ENCODE measurements around the gene CHMP4A. TPM values are rescaled to one million over a fixed set of nuclear protein-coding genes. Genes with fewer than 3 reads are reported as not detected.

The CHMP4A gene
- total and polyA plus RNA-seq, 2 donors (not counting 1 experiment from before 2014, with no cell fraction given), result 91.2 to 103 TPM

- Histone ChIP-seq H4K20me1 (ENCODE audit: control insufficient read depth, insufficient read depth, low read length, poor library complexity, severe bottlenecking) (no peaks in the 10 kb centered on the region), H3K4me1 (ENCODE audit: control insufficient read depth in 2 of 2, insufficient read depth in 2 of 2, low read length in 2 of 2) (no peaks in the 10 kb centered on the region), H3K4me2 (replicated peaks; ENCODE audit: low read depth, low read length, poor library complexity, severe bottlenecking) (no peak overlapping the region), H3K36me3 (replicated peaks in 1 of 2; ENCODE audit: control extremely low read depth in 1 of 2, control insufficient read depth in 1 of 2, extremely low read depth in 1 of 2, insufficient read depth in 2 of 2, low read length in 1 of 2) (peaks cover 0 to 15% of the 10 kb centered on the region in 2 experiments), H3K4me3 (ENCODE audit: control extremely low read depth in 1 of 5, extremely low read depth in 1 of 5, insufficient read depth in 1 of 5, low read depth in 2 of 5, low read length in 4 of 5) (no peak overlapping the region), H3K27ac (ENCODE audit: low read length in 2 of 2) (no peak overlapping the region), H3K9me3 (ENCODE audit: control extremely low read depth in 1 of 3, control insufficient read depth in 2 of 3, insufficient read depth in 1 of 3, low read length in 2 of 3) (no peaks in the 10 kb centered on the region), H3K79me2 (ENCODE audit: control insufficient read depth, insufficient read depth, low read length) (no peaks in the 10 kb centered on the region), H3K9ac (ENCODE audit: low read length) (no peak overlapping the region), H2AFZ (ENCODE audit: insufficient read depth, low read depth, low read length, poor library complexity, severe bottlenecking) (no peak overlapping the region), H3K27me3 (replicated peaks in 1 of 4; ENCODE audit: control extremely low read depth in 1 of 4, control insufficient read depth in 3 of 4, insufficient read depth in 4 of 4, low read length in 3 of 4) (no peaks in the 10 kb centered on the region)
- ATAC-seq (ENCODE audit: low read depth), result no peak
- intact Hi-C loops (cut with micrococcal nuclease), result no loop called here
- 95% methylated on average over 16 of the region's 19 CpGs for WGBS (ENCODE audit: insufficient coverage)
- H3K4me1 Mint-ChIP-seq, result no peaks in the 10 kb centered on the region
- CTCF ChIA-PET, result interaction anchor here (0.7 to 0.9 kb wide), 3 partner anchors 9 to 31 kb away, joined by 3 read pairs; partner anchors contain the start of gene RABGGTA
- H3K27me3 Mint-ChIP-seq, result no peaks in the 10 kb centered on the region
- H3K9me3 Mint-ChIP-seq (ENCODE audit: insufficient read depth), result no peaks in the 10 kb centered on the region
- no peak overlapping the region for H3K27ac Mint-ChIP-seq
- DNase-seq, result no peak
- H3K4me3 Mint-ChIP-seq, result no peak overlapping the region
- POLR2A ChIA-PET, result no interaction called here
- TF ChIP-seq, protein P1, sequence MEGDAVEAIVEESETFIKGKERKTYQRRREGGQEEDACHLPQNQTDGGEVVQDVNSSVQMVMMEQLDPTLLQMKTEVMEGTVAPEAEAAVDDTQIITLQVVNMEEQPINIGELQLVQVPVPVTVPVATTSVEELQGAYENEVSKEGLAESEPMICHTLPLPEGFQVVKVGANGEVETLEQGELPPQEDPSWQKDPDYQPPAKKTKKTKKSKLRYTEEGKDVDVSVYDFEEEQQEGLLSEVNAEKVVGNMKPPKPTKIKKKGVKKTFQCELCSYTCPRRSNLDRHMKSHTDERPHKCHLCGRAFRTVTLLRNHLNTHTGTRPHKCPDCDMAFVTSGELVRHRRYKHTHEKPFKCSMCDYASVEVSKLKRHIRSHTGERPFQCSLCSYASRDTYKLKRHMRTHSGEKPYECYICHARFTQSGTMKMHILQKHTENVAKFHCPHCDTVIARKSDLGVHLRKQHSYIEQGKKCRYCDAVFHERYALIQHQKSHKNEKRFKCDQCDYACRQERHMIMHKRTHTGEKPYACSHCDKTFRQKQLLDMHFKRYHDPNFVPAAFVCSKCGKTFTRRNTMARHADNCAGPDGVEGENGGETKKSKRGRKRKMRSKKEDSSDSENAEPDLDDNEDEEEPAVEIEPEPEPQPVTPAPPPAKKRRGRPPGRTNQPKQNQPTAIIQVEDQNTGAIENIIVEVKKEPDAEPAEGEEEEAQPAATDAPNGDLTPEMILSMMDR (IDR thresholded peaks at IDR 0.05), result no peak
- TF ChIP-seq EZH2 (IDR thresholded peaks at IDR 0.05; ENCODE audit: borderline replicate concordance, insufficient read depth, low read depth, low read length, poor library complexity, severe bottlenecking), result no peak
Observed at GRCh38 chr14:24261969-24262327, 48.7 kb upstream of the CHMP4A start.

DNA sequence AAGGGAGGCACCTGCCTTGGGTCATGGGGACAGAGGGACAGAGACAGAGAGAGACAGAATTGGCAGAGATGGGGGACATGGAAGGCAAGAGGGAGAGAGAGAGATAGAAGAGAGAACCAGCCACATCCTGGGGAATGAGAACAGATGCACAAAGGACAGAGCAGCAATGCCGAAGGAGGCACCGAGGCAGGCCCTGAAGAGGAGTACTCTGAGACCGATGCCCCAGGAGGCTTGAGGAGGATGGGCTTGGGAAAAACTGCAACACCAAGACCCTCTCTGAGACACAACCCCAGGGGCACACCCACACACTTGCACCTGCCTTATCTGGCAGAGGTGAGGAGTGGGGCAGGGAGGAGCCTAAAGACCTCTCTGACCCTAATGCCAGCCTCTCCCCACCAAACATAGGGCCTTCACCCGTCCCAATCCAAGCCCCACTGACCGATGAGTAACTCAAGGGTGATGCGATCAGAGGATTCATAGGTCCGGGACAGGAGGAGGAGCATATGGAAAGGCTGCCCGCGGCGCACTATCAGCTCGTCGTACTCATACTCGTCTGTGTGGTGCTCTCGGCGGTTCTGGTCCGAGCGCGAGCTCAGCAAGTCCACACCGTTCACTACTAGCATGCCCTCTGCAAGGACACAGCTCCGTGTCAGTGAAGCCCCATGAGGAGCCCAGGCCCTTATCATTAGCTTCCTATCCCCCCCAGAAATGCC lies 48.1 kb upstream of the CHMP4A start:
- ChIA-PET CTCF (interaction anchor here (0.7 to 0.9 kb wide), 3 partner anchors 10 to 31 kb away, joined by 3 read pairs; partner anchors contain the start of gene RABGGTA), POLR2A (no interaction called here)
- Histone ChIP-seq H3K36me3 (replicated peaks in 1 of 2; ENCODE audit: control extremely low read depth in 1 of 2, control insufficient read depth in 1 of 2, extremely low read depth in 1 of 2, insufficient read depth in 2 of 2, low read length in 1 of 2) (peaks cover 0 to 10% of the 10 kb centered on the region in 2 experiments), H3K9me3 (ENCODE audit: control extremely low read depth in 1 of 3, control insufficient read depth in 2 of 3, insufficient read depth in 1 of 3, low read length in 2 of 3) (no peaks in the 10 kb centered on the region), H3K27ac (ENCODE audit: low read length in 2 of 2) (no peak overlapping the region), H2AFZ (ENCODE audit: insufficient read depth, low read depth, low read length, poor library complexity, severe bottlenecking) (no peak overlapping the region), H3K27me3 (replicated peaks in 1 of 4; ENCODE audit: control extremely low read depth in 1 of 4, control insufficient read depth in 3 of 4, insufficient read depth in 4 of 4, low read length in 3 of 4) (no peaks in the 10 kb centered on the region), H3K4me1 (ENCODE audit: control insufficient read depth in 2 of 2, insufficient read depth in 2 of 2, low read length in 2 of 2) (no peaks in the 10 kb centered on the region), H3K79me2 (ENCODE audit: control insufficient read depth, insufficient read depth, low read length) (no peaks in the 10 kb centered on the region), H3K9ac (ENCODE audit: low read length) (no peak overlapping the region), H4K20me1 (ENCODE audit: control insufficient read depth, insufficient read depth, low read length, poor library complexity, severe bottlenecking) (no peaks in the 10 kb centered on the region), H3K4me3 (ENCODE audit: control extremely low read depth in 1 of 5, extremely low read depth in 1 of 5, insufficient read depth in 1 of 5, low read depth in 2 of 5, low read length in 4 of 5) (no peak overlapping the region), H3K4me2 (replicated peaks; ENCODE audit: low read depth, low read length, poor library complexity, severe bottlenecking) (no peak overlapping the region)
- DNase-seq (no peak), ATAC-seq (ENCODE audit: low read depth) (no peak)
- over 99% methylated on average over 16 of the region's 20 CpGs for WGBS (ENCODE audit: insufficient coverage)
- TF ChIP-seq EZH2 (IDR thresholded peaks at IDR 0.05; ENCODE audit: borderline replicate concordance, insufficient read depth, low read depth, low read length, poor library complexity, severe bottlenecking), result no peak
- TF ChIP-seq, protein P1 (IDR thresholded peaks at IDR 0.05), result no peak
- H3K4me1 Mint-ChIP-seq, result no peaks in the 10 kb centered on the region
- no peaks in the 10 kb centered on the region for H3K27me3 Mint-ChIP-seq
- H3K9me3 Mint-ChIP-seq (ENCODE audit: insufficient read depth), result no peaks in the 10 kb centered on the region
- H3K27ac Mint-ChIP-seq, result no peak overlapping the region
- H3K4me3 Mint-ChIP-seq, result no peak overlapping the region
- intact Hi-C loops (cut with micrococcal nuclease), result no loop called here

Data from B cell (primary cell).